Left ventricle myocardium inferior (tissue), 1 donor: ENCODE measurements around the gene PLA2G4F. TPM values are rescaled to one million over a fixed set of nuclear protein-coding genes. Genes with fewer than 3 reads are reported as not detected.

ENCODE experiments used
- DNase-seq: peaks from one replicate; pipeline ENCODE4 v3.0.0-alpha.2; 2020
- H3K27ac ChIP-seq: fragments of 200-600 bp; replicated peaks from 2 replicates; pipeline ENCODE4 v1.8.0; 2021
- H3K27me3 ChIP-seq: fragments of 200-600 bp; 2 replicates; pipeline ENCODE4 v1.8.0; 2021; ENCODE audit warnings: low read depth
- H3K36me3 ChIP-seq: fragments of 200-600 bp; 2 replicates; pipeline ENCODE4 v1.8.0; 2021
- H3K4me1 ChIP-seq: fragments of 200-600 bp; 2 replicates; pipeline ENCODE4 v1.8.0; 2021
- H3K4me3 ChIP-seq: fragments of 200-600 bp; 2 replicates; pipeline ENCODE4 v1.8.0; 2021; ENCODE audit warnings: mild to moderate bottlenecking, moderate library complexity
- H3K9me3 ChIP-seq: fragments of 200-600 bp; replicated peaks from 2 replicates; pipeline ENCODE4 v1.8.0; 2021
- intact Hi-C: fragments of 100-400 bp; cut with micrococcal nuclease; formaldehyde crosslinking; loops from one replicate; pipeline ENCODE4 v1.11.0; 2022
- total RNA-seq: library from RNA; stranded (reverse); fragmentation: NEBNext Ultra II Directional; extraction: Animal tissue kit (Norgen Biotek cat#: 25700); gene quantifications from one replicate; pipeline ENCODE4 v1.2.1, GENCODE V29; 2021
- TF ChIP-seq, protein P1 (sequence below): fragments of 200-600 bp; IDR thresholded peaks from 2 replicates; pipeline ENCODE4 v1.8.0; 2021; ENCODE audit warnings: antibody characterized with exemption, mild to moderate bottlenecking, borderline replicate concordance
- donor health status: DM: no; HTN: yes; CAD: no; lungs with severe emphysema.

The PLA2G4F gene
- total RNA-seq, 1 donor from 2014 or later = 2.1 TPM

DNA sequence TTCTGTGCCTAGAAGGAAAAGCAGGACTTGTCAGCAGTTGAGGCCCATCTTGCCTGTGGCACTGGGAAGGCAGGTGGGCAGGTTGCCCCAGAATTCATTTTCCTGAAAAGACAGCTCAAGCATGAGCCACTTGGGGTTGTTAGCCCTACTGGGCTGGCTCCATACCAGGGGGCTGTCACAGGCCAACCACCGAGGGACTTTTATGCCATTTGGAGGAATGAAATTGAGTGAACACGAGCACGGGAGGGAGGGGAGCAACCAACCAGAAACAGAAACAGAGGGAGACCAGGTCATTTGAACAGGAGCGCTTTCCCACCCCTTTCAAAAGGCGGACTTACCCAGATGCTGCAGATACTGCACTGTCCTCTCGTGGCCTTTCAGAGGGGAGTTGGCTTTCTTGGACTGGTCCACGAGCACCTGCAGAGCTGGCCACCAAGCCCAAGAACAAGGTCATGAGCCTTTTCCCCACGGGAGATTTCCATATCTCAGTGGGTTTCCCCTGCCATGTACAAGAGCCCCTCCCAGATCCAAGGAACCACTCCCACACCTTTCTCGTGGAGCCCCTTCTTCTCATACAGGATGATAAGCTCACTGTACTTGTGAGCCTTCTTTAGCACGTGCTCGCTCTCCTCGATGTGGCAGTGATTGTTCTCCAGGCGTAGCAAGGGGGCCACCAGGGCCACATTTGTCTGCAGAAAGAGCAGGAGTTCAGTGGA, 9.9 kb upstream of the PLA2G4F start:
- H3K36me3 ChIP-seq = peaks cover 96% of the 10 kb centered on the region
- no peak overlapping the region for H3K4me3 ChIP-seq
- H3K4me1 ChIP-seq = peaks cover 8% of the 10 kb centered on the region
- no peak overlapping the region for H3K27ac ChIP-seq
- no peaks in the 10 kb centered on the region for H3K27me3 ChIP-seq
- TF ChIP-seq, protein P1, sequence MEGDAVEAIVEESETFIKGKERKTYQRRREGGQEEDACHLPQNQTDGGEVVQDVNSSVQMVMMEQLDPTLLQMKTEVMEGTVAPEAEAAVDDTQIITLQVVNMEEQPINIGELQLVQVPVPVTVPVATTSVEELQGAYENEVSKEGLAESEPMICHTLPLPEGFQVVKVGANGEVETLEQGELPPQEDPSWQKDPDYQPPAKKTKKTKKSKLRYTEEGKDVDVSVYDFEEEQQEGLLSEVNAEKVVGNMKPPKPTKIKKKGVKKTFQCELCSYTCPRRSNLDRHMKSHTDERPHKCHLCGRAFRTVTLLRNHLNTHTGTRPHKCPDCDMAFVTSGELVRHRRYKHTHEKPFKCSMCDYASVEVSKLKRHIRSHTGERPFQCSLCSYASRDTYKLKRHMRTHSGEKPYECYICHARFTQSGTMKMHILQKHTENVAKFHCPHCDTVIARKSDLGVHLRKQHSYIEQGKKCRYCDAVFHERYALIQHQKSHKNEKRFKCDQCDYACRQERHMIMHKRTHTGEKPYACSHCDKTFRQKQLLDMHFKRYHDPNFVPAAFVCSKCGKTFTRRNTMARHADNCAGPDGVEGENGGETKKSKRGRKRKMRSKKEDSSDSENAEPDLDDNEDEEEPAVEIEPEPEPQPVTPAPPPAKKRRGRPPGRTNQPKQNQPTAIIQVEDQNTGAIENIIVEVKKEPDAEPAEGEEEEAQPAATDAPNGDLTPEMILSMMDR = no peak
- H3K9me3 ChIP-seq = no peaks in the 10 kb centered on the region
- intact Hi-C loops = no loop called here
- no peak for DNase-seq

GRCh38 chr15:42165106-42165505, 8.7 kb upstream of the PLA2G4F start:
- Histone ChIP-seq H3K36me3 (peaks cover 96% of the 10 kb centered on the region), H3K9me3 (no peaks in the 10 kb centered on the region), H3K4me3 (no peak overlapping the region), H3K27me3 (no peaks in the 10 kb centered on the region), H3K4me1 (peaks cover 1% of the 10 kb centered on the region), H3K27ac (no peak overlapping the region)
- DNase-seq = no peak
- TF ChIP-seq, protein P1 = no peak
- intact Hi-C loops = no loop called here

GRCh38 chr15:42163947-42164550, 7.6 kb upstream of the PLA2G4F start:
- TF ChIP-seq, protein P1 = no peak
- Histone ChIP-seq H3K36me3 (peaks cover 94% of the 10 kb centered on the region), H3K27me3 (no peaks in the 10 kb centered on the region), H3K9me3 (no peaks in the 10 kb centered on the region), H3K27ac (no peak overlapping the region), H3K4me3 (no peak overlapping the region), H3K4me1 (peaks cover 10% of the 10 kb centered on the region)
- intact Hi-C loops = no loop called here
- no peak for DNase-seq

GRCh38 chr15:42163291-42163690, 6.9 kb upstream of the PLA2G4F start:
- no peaks in the 10 kb centered on the region for H3K9me3 ChIP-seq
- H3K27me3 ChIP-seq = no peaks in the 10 kb centered on the region
- peaks cover 88% of the 10 kb centered on the region for H3K36me3 ChIP-seq
- H3K27ac ChIP-seq = no peak overlapping the region
- no peak for DNase-seq
- intact Hi-C loops = no loop called here
- TF ChIP-seq, protein P1 = no peak
- peaks cover 17% of the 10 kb centered on the region for H3K4me1 ChIP-seq
- H3K4me3 ChIP-seq = no peak overlapping the region

DNA sequence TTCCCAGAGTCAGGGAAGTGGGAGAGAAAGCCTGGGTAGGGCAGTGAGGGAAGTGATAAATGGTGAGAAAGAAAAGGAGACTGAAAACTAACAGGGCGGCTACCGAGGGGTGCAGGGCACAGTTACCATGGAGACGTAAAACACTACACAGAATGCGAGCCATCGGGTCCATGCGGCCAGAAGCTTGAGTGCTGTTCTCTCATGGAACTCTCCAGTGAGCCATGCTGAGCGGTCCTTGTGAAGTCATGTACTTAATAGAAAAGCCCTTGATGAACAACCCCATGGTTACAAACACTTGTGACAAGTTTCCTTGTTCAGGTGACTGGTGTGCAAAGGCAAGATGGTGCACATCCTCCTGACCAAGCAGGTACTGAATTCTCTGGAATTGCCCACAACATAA, 3.7 kb upstream of the PLA2G4F start:
- Histone ChIP-seq H3K4me3 (no peak overlapping the region), H3K9me3 (no peaks in the 10 kb centered on the region), H3K27ac (peak overlapping the region; percentile 73), H3K4me1 (peaks cover 43% of the 10 kb centered on the region), H3K36me3 (peaks cover 57% of the 10 kb centered on the region), H3K27me3 (no peaks in the 10 kb centered on the region)
- DNase-seq = no peak
- intact Hi-C loops = no loop called here
- TF ChIP-seq, protein P1 = no peak
